HUES6 (cell line): ENCODE measurements around the gene BDH2.

ENCODE experiments used
- H3K27ac ChIP-seq: 2 replicates; pipeline ENCODE4 v1.7.0; 2013; ENCODE audit warnings: low read depth, mild to moderate bottlenecking, low read length, inconsistent platforms
- H3K27me3 ChIP-seq: 2 replicates; pipeline ENCODE4 v1.6.1; 2013; ENCODE audit warnings: low read length; ENCODE audit not compliant: control insufficient read depth, insufficient read depth
- H3K36me3 ChIP-seq: 2 replicates; pipeline ENCODE4 v1.6.1; 2013; ENCODE audit warnings: low read length; ENCODE audit not compliant: control insufficient read depth, insufficient read depth
- H3K4me1 ChIP-seq: 2 replicates; pipeline ENCODE4 v1.6.1; 2013; ENCODE audit warnings: low read length; ENCODE audit not compliant: control insufficient read depth, insufficient read depth
- H3K4me3 ChIP-seq: 2 replicates; pipeline ENCODE4 v1.5.1; 2013; ENCODE audit warnings: low read depth, low read length
- H3K9ac ChIP-seq: one replicate; pipeline ENCODE4 v1.6.1; 2013; ENCODE audit warnings: mild to moderate bottlenecking, low read length
- H3K9me3 ChIP-seq: 2 replicates; pipeline ENCODE4 v1.6.1; 2013; ENCODE audit warnings: low read depth, low read length; ENCODE audit not compliant: control insufficient read depth, insufficient read depth

Gene BDH2

GRCh38 chr4:103099691-103100392 is at the start of gene BDH2:
Gene BDH2, minus strand, starts transcription at chr4:103099834. Its CDS starts 3,580 bp downstream, at chr4:103096254.
- Histone ChIP-seq H3K27ac (no peak within 1 kb of the TSS), H3K4me3 (peak within 1 kb of the TSS; percentile 67), H3K9ac (peak within 1 kb of the TSS; percentile 66), H3K4me1 (0 out of 2 replicates have a peak, but pooled peaks cover 10% of the 10 kb centered on the region), H3K36me3 (no peaks in the 10 kb centered on the region), H3K27me3 (no peaks in the 10 kb centered on the region), H3K9me3 (no peaks in the 10 kb centered on the region)

GRCh38 chr4:103144926-103145325 is 45.3 kb upstream of the BDH2 start:
- Histone ChIP-seq H3K36me3 (peaks cover 97% of the 10 kb centered on the region), H3K4me3 (no peak overlapping the region), H3K27me3 (no peaks in the 10 kb centered on the region), H3K4me1 (no peaks in the 10 kb centered on the region), H3K9ac (no peak overlapping the region), H3K27ac (no peak overlapping the region), H3K9me3 (no peaks in the 10 kb centered on the region)

- H3K9me3 ChIP-seq = no peaks in the 10 kb centered on the region
- H3K9ac ChIP-seq = no peak overlapping the region
- H3K4me3 ChIP-seq = no peak overlapping the region
- H3K27me3 ChIP-seq = no peaks in the 10 kb centered on the region
- no peaks in the 10 kb centered on the region for H3K4me1 ChIP-seq
- peaks cover 89% of the 10 kb centered on the region for H3K36me3 ChIP-seq
- H3K27ac ChIP-seq = no peak overlapping the region
Observed at GRCh38 chr4:103137446-103137827, 37.8 kb upstream of the BDH2 start.

- H3K36me3 ChIP-seq = peaks cover 89% of the 10 kb centered on the region
- H3K27me3 ChIP-seq = no peaks in the 10 kb centered on the region
- no peak overlapping the region for H3K4me3 ChIP-seq
- no peaks in the 10 kb centered on the region for H3K9me3 ChIP-seq
- no peaks in the 10 kb centered on the region for H3K4me1 ChIP-seq
- no peak overlapping the region for H3K9ac ChIP-seq
- H3K27ac ChIP-seq = no peak overlapping the region
Observed at GRCh38 chr4:103136671-103137445, 37.2 kb upstream of the BDH2 start.

- H3K9me3 ChIP-seq = no peaks in the 10 kb centered on the region
- H3K9ac ChIP-seq = no peak overlapping the region
- H3K36me3 ChIP-seq = peaks cover 64% of the 10 kb centered on the region
- no peaks in the 10 kb centered on the region for H3K27me3 ChIP-seq
- no peak overlapping the region for H3K4me3 ChIP-seq
- H3K27ac ChIP-seq = no peak overlapping the region
- H3K4me1 ChIP-seq = no peaks in the 10 kb centered on the region
Observed at GRCh38 chr4:103129174-103129573, 29.5 kb upstream of the BDH2 start.

GRCh38 chr4:103126126-103126525 is 26.5 kb upstream of the BDH2 start:
- Histone ChIP-seq H3K4me1 (no peaks in the 10 kb centered on the region), H3K9me3 (no peaks in the 10 kb centered on the region), H3K27ac (0 out of 2 replicates have a peak overlapping the region, but pooled peaks have one; percentile 18), H3K36me3 (peaks cover 60% of the 10 kb centered on the region), H3K4me3 (no peak overlapping the region), H3K27me3 (no peaks in the 10 kb centered on the region), H3K9ac (no peak overlapping the region)

- H3K27ac ChIP-seq = no peak overlapping the region
- no peaks in the 10 kb centered on the region for H3K4me1 ChIP-seq
- H3K9me3 ChIP-seq = no peaks in the 10 kb centered on the region
- peaks cover 55% of the 10 kb centered on the region for H3K36me3 ChIP-seq
- no peak overlapping the region for H3K9ac ChIP-seq
- H3K27me3 ChIP-seq = no peaks in the 10 kb centered on the region
- no peak overlapping the region for H3K4me3 ChIP-seq
Observed at GRCh38 chr4:103123114-103123513, 23.5 kb upstream of the BDH2 start.

GRCh38 chr4:103118166-103118565 is 18.5 kb upstream of the BDH2 start:
- H3K36me3 ChIP-seq = peaks cover 61% of the 10 kb centered on the region
- no peaks in the 10 kb centered on the region for H3K27me3 ChIP-seq
- no peaks in the 10 kb centered on the region for H3K9me3 ChIP-seq
- H3K4me1 ChIP-seq = no peaks in the 10 kb centered on the region
- no peak overlapping the region for H3K27ac ChIP-seq
- no peak overlapping the region for H3K9ac ChIP-seq
- H3K4me3 ChIP-seq = no peak overlapping the region

- Histone ChIP-seq H3K27ac (no peak overlapping the region), H3K9me3 (no peaks in the 10 kb centered on the region), H3K4me3 (no peak overlapping the region), H3K36me3 (peaks cover 69% of the 10 kb centered on the region), H3K9ac (no peak overlapping the region), H3K4me1 (no peaks in the 10 kb centered on the region), H3K27me3 (no peaks in the 10 kb centered on the region)
Observed at GRCh38 chr4:103111598-103111997, 12.0 kb upstream of the BDH2 start.

GRCh38 chr4:103108542-103108941 is 8.9 kb upstream of the BDH2 start:
- H3K27me3 ChIP-seq = no peaks in the 10 kb centered on the region
- H3K4me1 ChIP-seq = no peaks in the 10 kb centered on the region
- peaks cover 58% of the 10 kb centered on the region for H3K36me3 ChIP-seq
- no peak overlapping the region for H3K27ac ChIP-seq
- H3K9me3 ChIP-seq = no peaks in the 10 kb centered on the region
- no peak overlapping the region for H3K4me3 ChIP-seq
- no peak overlapping the region for H3K9ac ChIP-seq

GRCh38 chr4:103105558-103106356 is 6.1 kb upstream of the BDH2 start:
- Histone ChIP-seq H3K9me3 (no peaks in the 10 kb centered on the region), H3K36me3 (peaks cover 46% of the 10 kb centered on the region), H3K27ac (no peak overlapping the region), H3K27me3 (no peaks in the 10 kb centered on the region), H3K4me3 (no peak overlapping the region), H3K4me1 (no peaks in the 10 kb centered on the region), H3K9ac (no peak overlapping the region)
